Esophagus squamous epithelium (tissue), 4 donors: Measurements from ENCODE around the gene CARMIL3.

Experiments used
- CTCF ChIP-seq, 6 experiments: fragments of 450-650 bp in 4 of 6; fragments of 200-600 bp in 2 of 6; sonication (generic) in 2 of 6; IDR thresholded peaks; one replicate each; pipeline ENCODE4 v1.5.1; 2016 to 2019; ENCODE audit warnings: antibody characterized with exemption in 6 of 6, mild to moderate bottlenecking in 4 of 6, moderate library complexity in 4 of 6
- POLR2A ChIP-seq, 4 donors: fragments of 450-650 bp; IDR thresholded peaks; one replicate each; pipeline ENCODE4 v1.6.1; 2017; ENCODE audit warnings: antibody characterized with exemption in 4 of 4, mild to moderate bottlenecking in 4 of 4, moderate library complexity in 3 of 4

GRCh38 chr14:24114532-24115421 lies 63.0 kb downstream of the CARMIL3 start, which contains the start of the genes DCAF11 and NRL:
- TF ChIP-seq POLR2A (IDR thresholded peaks at IDR 0.05) (peak in 2 of 4 donors; percentile 31 to 59), CTCF (IDR thresholded peaks at IDR 0.05) (peak in 1 of 6 experiments; percentile 4)
